ENCODE results near the gene SCUBE3.

SCUBE3 gene

GRCh38 chr6:35213824-35214756, at the start of gene SCUBE3:
Gene SCUBE3 (plus strand): TSS chr6:35213956. CDS start chr6:35214419, 463 bp downstream.
- DNase-seq (ENCODE audit: low read depth): peak; percentile 43

DNA sequence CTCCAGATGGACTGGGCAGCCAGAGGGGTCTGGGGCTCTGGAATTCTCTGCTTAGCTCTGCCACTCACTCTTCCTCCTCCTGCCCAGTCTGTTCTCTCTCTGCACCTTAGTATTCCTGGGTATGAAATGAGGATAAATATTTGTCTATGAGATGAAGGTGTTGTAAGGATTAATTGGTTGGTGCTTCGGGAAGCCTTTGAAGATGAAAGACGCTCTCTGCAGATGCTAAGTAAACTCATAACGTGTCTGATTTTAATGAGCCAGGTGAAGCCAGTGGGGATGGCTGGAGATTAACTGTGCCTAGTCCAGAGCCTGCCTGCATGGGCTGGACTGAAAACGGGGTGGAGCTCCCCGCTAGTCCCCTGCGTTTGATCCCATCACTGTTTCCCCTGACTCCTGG, 49.5 kb upstream of the SCUBE3 start:
- no peak for DNase-seq (ENCODE audit: low read depth)

DNA sequence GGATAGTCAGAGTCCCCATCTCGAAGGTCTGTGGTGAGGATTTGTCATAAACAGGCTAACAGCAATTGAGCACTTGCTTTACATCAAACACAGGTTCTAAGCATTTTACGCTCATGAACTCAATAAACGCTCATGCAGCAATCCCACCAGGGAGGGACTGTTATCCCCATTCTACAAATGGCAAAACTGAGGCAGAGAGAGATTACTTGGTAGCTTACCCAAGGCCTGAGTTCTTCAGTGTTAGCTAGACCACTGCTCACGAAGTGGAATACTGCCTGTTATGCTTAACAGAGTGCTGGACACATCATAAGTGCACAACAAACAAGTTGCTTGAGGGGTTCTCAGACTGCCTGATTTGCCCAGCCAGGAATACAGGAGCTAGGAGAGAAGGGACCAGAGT, 48.9 kb upstream of the SCUBE3 start:
- DNase-seq (ENCODE audit: low read depth): no peak

- DNase-seq (ENCODE audit: low read depth): peak; percentile 44
Measured at GRCh38 chr6:35165630-35166071, 48.1 kb upstream of the SCUBE3 start.

DNA sequence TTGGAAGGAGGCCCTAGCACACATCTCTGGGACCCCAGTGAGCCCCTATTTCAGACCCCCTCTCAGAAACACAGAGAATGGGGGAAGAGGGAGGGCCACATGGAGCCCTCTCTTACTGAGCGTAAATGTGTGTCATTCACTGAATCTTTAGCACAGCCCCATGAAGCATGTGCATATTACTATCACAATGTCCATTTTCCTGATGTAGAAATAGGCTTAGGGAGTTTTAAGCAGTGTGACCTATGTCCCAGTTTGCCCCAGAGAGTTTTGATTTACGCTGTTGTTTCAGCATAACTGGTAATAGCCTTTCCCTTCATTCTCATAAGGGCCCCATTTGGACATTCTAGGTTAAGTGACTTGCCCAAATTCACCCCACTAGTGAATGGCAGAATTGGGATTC, 47.6 kb upstream of the SCUBE3 start:
- DNase-seq (ENCODE audit: low read depth): no peak

- DNase-seq (ENCODE audit: low read depth): no peak
Measured at GRCh38 chr6:35166520-35166919, 47.2 kb upstream of the SCUBE3 start.

DNA sequence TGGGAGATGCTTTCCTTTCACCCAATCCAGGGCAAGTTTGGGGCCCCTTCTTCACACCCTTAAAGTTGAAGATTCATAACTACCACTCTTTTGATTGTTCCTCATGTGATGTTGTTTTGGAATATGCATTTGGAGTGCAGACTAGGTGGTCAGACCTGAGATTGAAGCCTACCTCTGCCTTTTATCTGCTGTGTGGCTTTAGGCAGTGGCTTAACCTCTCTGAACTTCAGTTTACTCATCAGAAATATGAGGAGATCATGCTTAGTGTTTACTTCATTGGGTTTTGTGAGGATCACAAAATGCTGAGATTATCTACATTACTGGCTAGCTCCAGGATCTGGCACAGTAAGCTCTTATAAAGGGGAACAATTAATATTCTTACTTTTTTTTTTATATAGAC, 46.3 kb upstream of the SCUBE3 start:
- no peak for DNase-seq (ENCODE audit: low read depth)

- no peak for DNase-seq (ENCODE audit: low read depth)
Measured at GRCh38 chr6:35168461-35168861, 45.3 kb upstream of the SCUBE3 start.

GRCh38 chr6:35170166-35170565, 43.6 kb upstream of the SCUBE3 start:
- DNase-seq (ENCODE audit: low read depth): peak; percentile 28

- no peak for DNase-seq (ENCODE audit: low read depth)
Measured at GRCh38 chr6:35170891-35171290, 42.9 kb upstream of the SCUBE3 start.

DNA sequence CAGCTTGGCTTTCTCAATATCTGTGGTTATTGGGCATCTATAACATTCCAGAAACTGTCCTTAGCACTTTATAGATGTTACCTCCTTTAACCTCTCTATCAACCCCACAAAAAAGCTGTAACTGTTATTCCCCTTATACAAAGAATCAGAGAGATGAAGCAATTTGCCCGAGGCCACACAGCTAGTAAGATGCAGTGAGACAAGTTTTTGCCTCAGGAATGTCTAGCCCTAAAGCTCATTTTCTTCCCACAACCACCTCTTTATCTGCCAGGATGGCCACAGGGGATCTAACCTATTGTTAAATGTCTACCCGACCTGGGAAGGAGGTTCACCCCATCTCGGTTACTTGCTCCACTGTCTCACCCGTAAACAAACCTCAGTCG, 40.7 kb upstream of the SCUBE3 start:
- peak; percentile 24 for DNase-seq (ENCODE audit: low read depth)

DNA sequence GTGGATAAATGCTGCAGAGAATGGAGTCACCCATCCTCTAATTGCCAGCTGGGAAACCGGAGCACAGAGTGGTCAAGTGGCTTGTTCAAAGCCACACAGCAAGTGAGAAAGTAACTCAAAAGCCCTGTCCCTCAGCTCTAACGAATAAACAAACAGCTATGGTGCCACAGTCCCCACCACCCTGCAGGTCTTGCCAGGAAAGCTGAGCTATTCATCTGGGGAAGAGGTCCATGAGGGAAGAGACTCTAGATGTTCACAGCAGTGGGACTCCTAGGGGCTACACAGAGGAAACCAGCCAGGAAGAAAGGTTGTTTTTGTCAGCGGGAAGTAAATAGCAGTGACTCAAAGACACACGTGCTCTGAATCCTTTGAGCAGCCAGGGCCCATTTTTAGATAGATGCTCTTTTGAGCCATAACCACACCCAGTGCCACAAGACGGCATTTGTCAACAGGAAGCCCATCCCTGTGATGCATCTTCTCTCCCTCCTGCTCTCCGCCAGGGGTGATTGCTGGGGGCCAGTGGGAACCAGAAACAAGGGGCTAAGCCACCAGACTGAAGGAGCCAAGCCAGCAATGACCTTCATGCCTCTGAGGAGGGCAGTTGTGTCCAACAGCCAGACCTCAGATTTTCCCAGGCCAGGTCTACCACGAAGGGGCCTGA, 40.2 kb upstream of the SCUBE3 start:
- no peak for DNase-seq (ENCODE audit: low read depth)

- no peak for DNase-seq (ENCODE audit: low read depth)
Measured at GRCh38 chr6:35174088-35174434, 39.7 kb upstream of the SCUBE3 start.

- no peak for DNase-seq (ENCODE audit: low read depth)
Measured at GRCh38 chr6:35174501-35174900, 39.3 kb upstream of the SCUBE3 start.

- DNase-seq (ENCODE audit: low read depth): no peak
Measured at GRCh38 chr6:35176301-35177024, 37.3 kb upstream of the SCUBE3 start.

- no peak for DNase-seq (ENCODE audit: low read depth)
Measured at GRCh38 chr6:35177157-35177556, 36.6 kb upstream of the SCUBE3 start.

DNA sequence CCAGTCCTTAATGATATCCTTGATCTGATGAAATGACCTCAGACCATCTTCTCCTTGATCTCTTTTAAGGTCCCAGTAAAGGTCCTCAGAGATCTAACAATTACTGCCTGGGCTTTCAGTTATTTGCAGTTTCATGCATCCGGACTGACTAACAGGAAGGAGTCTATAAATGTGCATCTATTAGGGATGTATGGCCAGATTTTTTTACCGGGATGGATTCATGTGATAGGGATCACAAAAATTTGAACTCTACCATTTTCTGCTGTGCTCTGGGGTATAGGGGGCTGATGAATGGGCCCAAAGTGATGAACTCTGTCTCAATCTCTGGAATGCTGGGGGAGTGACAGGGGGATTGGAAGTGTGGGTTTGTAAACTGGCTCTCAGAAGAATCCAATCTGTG, 36.2 kb upstream of the SCUBE3 start:
- DNase-seq (ENCODE audit: low read depth): no peak

GRCh38 chr6:35178012-35178411, 35.7 kb upstream of the SCUBE3 start:
- DNase-seq (ENCODE audit: low read depth): no peak

DNA sequence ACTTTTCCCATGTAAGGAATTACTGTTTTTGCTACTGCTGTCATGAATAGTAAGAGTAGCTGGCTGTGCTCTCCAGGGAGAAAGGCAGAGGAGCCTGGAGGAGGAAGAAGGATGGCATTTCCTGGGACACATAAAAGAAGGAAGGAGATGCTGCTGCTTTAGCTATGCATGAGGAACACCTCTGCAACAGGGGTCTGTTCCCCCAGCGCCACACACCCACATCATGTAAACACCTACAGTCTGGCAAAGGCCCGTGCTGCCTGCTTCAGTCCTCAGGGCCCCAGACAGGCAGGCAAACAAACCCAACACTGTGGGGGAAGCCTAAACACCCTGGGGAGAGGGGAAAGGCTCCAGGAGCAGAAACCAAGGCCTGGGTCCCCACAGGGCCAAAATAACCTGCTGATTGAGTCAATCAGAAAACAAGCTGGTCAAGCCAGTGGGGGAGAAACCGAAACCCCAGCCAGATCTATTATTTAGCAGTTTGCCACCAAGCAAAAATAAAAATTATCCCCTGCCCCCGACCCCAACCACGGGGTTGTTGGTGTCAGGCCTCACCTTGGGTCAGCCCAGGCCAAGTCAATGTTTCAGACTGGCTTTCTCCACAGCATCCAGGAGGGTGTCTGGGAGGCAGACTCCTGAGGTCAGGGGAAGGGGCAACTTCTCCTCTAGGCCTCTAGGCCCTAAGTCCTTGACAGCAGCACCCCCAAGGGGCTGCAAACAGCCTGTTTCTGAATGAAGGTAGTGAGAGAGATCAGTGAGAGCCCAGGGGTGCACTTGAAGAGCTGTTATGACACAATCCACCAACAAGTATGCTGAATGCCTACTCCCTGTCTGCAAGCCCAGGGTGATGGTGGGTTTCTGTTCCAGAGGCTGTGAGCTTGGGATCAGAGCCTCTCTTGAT, 34.6 kb upstream of the SCUBE3 start:
- DNase-seq (ENCODE audit: low read depth): no peak

DNA sequence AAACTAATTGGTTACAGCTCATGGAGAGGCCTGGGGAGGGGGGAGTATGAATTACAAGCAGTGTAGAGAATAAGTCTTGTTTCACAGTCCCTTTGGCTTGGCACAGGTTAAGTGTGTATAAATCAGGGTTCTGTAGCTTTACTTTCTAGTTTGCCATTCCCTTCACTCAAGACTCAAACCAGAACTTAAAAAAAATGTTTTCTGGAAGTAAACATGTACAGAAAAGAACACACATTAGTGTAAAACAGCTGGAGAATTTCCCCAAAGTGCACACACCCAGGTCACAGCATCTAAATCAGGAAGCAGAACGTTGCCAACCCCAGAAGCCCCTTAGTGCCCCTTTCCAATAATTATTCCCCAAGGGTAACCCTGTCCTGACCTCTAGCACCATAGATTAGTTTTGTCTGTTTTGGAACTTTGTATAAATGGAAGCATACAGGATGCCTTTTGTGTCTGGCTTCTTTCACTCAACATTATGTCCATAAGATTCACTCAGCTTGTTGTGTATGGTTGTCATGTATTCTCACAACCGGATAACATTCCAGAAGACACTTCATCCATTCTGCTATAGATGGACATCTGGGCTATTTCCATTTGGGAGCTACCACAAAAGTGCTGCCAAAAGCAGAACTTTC, 33.7 kb upstream of the SCUBE3 start:
- no peak for DNase-seq (ENCODE audit: low read depth)

DNA sequence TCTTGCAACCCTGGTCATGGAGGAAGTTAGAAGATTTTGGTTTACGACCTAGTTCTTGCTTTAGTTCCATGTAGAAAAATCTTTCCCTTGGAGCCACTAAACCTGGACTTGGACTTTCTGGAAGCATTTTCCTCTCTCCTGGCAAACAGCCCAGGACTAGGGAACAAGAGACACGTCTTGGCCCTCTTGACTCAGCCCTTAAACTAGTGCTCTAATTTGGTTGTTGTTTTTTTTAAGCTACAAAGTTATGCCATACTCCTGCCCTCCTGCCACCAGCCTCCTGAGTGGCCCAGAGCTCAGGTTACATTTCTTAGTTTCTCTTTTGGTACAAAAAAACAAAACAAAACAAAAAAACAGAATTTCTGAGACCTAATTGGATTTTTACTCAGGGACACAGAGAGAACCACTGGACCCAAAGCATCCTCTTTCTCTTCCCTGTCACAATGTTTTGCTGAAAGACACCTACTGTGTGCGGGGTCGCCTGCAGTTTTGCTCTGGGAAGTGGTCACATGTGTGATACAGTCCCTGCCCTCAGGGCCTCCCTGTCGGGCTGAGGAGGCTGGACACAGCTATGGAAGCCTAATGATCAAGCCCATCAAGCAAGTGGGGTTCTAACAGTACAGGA, 32.3 kb upstream of the SCUBE3 start:
- DNase-seq (ENCODE audit: low read depth): peak; percentile 54
